Gastrocnemius medialis (tissue), 4 donors: ENCODE measurements around the gene CNPY3.

ENCODE experiments used
- CTCF ChIP-seq, 5 experiments: fragments of 450-650 bp in 3 of 5; fragments of 200-600 bp in 2 of 5; sonication (generic) in 2 of 5; IDR thresholded peaks in 4 of 5; conservative IDR thresholded peaks in 1 of 5; 1 replicate in 4 of 5; 2 replicates in 1 of 5; pipeline ENCODE4 v1.5.1; 2016 to 2019; ENCODE audit warnings: antibody characterized with exemption in 5 of 5, mild to moderate bottlenecking in 3 of 5, moderate library complexity in 3 of 5
- POLR2A ChIP-seq, 2 donors: fragments of 450-650 bp; IDR thresholded peaks; one replicate each; pipeline ENCODE4 v1.6.1; 2017; ENCODE audit warnings: antibody characterized with exemption in 2 of 2, mild to moderate bottlenecking in 2 of 2, moderate library complexity in 2 of 2

- TF ChIP-seq POLR2A (IDR thresholded peaks at IDR 0.05) (no peak), CTCF (IDR thresholded peaks at IDR 0.05 in 4 of 5, conservative IDR thresholded peaks at IDR 0.05 in 1 of 5) (no peak)
Measured at GRCh38 chr6:42940493-42941045, 11.3 kb downstream of the CNPY3 start.
